HTR-8/SVneo (cell line): Measurements from ENCODE around the gene TRERF1.

ENCODE experiments used
- DNase-seq: peaks from one replicate; pipeline ENCODE4 v3.0.0; 2011; ENCODE audit warnings: low spot score, mixed read lengths; ENCODE audit not compliant: insufficient read length
- FAIRE-seq: peaks from 2 replicates; lab custom pipeline; 2011; peaks lifted over from hg19 to GRCh38; lab: Jason Lieb, UNC

TRERF1 gene

GRCh38 chr6:42316981-42317380, 134.7 kb downstream of the TRERF1 start:
- FAIRE-seq = no peak
- DNase-seq = no peak

- DNase-seq = peak; percentile 87
- peak; percentile 91 for FAIRE-seq
These were observed 135.4 kb downstream of the TRERF1 start for GRCh38 chr6:42315991-42316970.

- FAIRE-seq (no peak), DNase-seq (no peak)
These were observed 136.3 kb downstream of the TRERF1 start for GRCh38 chr6:42315259-42315990.

GRCh38 chr6:42314571-42315258, 137.0 kb downstream of the TRERF1 start:
- no peak for DNase-seq
- peak; percentile 67 for FAIRE-seq

GRCh38 chr6:42313941-42314570, 137.7 kb downstream of the TRERF1 start:
- no peak for DNase-seq

GRCh38 chr6:42313038-42313437, 138.7 kb downstream of the TRERF1 start:
- peak; percentile 42 for DNase-seq
- FAIRE-seq = no peak

More at GRCh38 chr6:42313941-42314570, 137.7 kb downstream of the TRERF1 start:
- FAIRE-seq = no peak

GRCh38 chr6:42307141-42307470, 144.6 kb downstream of the TRERF1 start:
- DNase-seq (no peak), FAIRE-seq (no peak)

- no peak for DNase-seq
- FAIRE-seq = no peak
These were observed 145.1 kb downstream of the TRERF1 start for GRCh38 chr6:42306439-42307140.

GRCh38 chr6:42304053-42304712, 147.5 kb downstream of the TRERF1 start:
- FAIRE-seq (no peak), DNase-seq (no peak)

GRCh38 chr6:42302411-42302810, 149.3 kb downstream of the TRERF1 start:
- FAIRE-seq (peak; percentile 54), DNase-seq (no peak)

- no peak for FAIRE-seq
- DNase-seq = no peak
These were observed 149.7 kb downstream of the TRERF1 start for GRCh38 chr6:42301986-42302385.

GRCh38 chr6:42300701-42301100, 151.0 kb downstream of the TRERF1 start:
- no peak for FAIRE-seq
- DNase-seq = no peak

- DNase-seq = no peak
- FAIRE-seq = no peak
These were observed 151.5 kb downstream of the TRERF1 start for GRCh38 chr6:42300185-42300584.

GRCh38 chr6:42297661-42298060, 154.1 kb downstream of the TRERF1 start:
- FAIRE-seq = no peak
- DNase-seq = no peak

- FAIRE-seq = no peak
- DNase-seq = no peak
These were observed 155.1 kb downstream of the TRERF1 start for GRCh38 chr6:42296614-42297013.

GRCh38 chr6:42295677-42296076, 156.0 kb downstream of the TRERF1 start:
- no peak for FAIRE-seq

GRCh38 chr6:42295181-42295580, 156.5 kb downstream of the TRERF1 start:
- DNase-seq (no peak), FAIRE-seq (no peak)

More at GRCh38 chr6:42295677-42296076, 156.0 kb downstream of the TRERF1 start:
- DNase-seq = no peak

- DNase-seq (peak; percentile 62), FAIRE-seq (peak; percentile 80)
These were observed 157.0 kb downstream of the TRERF1 start for GRCh38 chr6:42294759-42295158.

GRCh38 chr6:42293386-42293977, 158.2 kb downstream of the TRERF1 start:
- DNase-seq (no peak), FAIRE-seq (no peak)
